HL-60 (cell line): ENCODE measurements around the gene SLC15A2.

Experiments used
- GABPA ChIP-seq: IDR thresholded peaks from 2 replicates; pipeline ENCODE4 v1.6.1; 2012; ENCODE audit warnings: low read depth
- POLR2AphosphoS5 ChIP-seq: IDR thresholded peaks from 2 replicates; pipeline ENCODE4 v1.6.1; 2012; ENCODE audit warnings: low read depth
- SPI1 ChIP-seq: IDR thresholded peaks from 2 replicates; pipeline ENCODE4 v1.6.1; 2012; ENCODE audit warnings: low read depth, mild to moderate bottlenecking, borderline replicate concordance
- TF ChIP-seq, protein P1 (sequence below): IDR thresholded peaks from one replicate; pipeline ENCODE4 v1.5.1; 2011; ENCODE audit warnings: low read length, control low read depth, inconsistent platforms; ENCODE audit not compliant: insufficient read depth
- TF ChIP-seq, protein P2 (sequence below): IDR thresholded peaks from 2 replicates; pipeline ENCODE4 v1.6.1; 2012; ENCODE audit warnings: low read depth; ENCODE audit not compliant: insufficient replicate concordance

DNA sequence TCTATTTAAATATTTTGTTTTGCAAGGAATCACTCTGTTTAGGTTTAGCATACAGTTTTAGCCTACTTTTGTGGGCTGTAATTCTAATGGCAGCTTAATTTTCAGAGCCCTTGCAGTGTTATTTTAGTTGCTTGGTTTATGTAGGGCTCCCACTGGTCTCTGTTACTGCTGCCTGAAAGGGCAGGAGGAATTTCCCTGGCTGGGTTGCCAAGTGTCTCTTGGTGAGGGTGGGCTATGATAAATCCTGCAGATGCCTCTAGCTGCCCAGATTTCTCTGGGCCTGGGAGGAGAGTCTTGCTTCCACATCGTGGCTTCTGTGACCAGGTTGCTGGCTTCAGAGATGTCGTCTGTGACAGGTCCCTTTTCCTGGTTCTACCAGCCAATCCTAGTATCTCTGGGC lies 91.6 kb downstream of the SLC15A2 start:
- TF ChIP-seq, protein P1, sequence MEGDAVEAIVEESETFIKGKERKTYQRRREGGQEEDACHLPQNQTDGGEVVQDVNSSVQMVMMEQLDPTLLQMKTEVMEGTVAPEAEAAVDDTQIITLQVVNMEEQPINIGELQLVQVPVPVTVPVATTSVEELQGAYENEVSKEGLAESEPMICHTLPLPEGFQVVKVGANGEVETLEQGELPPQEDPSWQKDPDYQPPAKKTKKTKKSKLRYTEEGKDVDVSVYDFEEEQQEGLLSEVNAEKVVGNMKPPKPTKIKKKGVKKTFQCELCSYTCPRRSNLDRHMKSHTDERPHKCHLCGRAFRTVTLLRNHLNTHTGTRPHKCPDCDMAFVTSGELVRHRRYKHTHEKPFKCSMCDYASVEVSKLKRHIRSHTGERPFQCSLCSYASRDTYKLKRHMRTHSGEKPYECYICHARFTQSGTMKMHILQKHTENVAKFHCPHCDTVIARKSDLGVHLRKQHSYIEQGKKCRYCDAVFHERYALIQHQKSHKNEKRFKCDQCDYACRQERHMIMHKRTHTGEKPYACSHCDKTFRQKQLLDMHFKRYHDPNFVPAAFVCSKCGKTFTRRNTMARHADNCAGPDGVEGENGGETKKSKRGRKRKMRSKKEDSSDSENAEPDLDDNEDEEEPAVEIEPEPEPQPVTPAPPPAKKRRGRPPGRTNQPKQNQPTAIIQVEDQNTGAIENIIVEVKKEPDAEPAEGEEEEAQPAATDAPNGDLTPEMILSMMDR: no peak
- TF ChIP-seq, protein P2, sequence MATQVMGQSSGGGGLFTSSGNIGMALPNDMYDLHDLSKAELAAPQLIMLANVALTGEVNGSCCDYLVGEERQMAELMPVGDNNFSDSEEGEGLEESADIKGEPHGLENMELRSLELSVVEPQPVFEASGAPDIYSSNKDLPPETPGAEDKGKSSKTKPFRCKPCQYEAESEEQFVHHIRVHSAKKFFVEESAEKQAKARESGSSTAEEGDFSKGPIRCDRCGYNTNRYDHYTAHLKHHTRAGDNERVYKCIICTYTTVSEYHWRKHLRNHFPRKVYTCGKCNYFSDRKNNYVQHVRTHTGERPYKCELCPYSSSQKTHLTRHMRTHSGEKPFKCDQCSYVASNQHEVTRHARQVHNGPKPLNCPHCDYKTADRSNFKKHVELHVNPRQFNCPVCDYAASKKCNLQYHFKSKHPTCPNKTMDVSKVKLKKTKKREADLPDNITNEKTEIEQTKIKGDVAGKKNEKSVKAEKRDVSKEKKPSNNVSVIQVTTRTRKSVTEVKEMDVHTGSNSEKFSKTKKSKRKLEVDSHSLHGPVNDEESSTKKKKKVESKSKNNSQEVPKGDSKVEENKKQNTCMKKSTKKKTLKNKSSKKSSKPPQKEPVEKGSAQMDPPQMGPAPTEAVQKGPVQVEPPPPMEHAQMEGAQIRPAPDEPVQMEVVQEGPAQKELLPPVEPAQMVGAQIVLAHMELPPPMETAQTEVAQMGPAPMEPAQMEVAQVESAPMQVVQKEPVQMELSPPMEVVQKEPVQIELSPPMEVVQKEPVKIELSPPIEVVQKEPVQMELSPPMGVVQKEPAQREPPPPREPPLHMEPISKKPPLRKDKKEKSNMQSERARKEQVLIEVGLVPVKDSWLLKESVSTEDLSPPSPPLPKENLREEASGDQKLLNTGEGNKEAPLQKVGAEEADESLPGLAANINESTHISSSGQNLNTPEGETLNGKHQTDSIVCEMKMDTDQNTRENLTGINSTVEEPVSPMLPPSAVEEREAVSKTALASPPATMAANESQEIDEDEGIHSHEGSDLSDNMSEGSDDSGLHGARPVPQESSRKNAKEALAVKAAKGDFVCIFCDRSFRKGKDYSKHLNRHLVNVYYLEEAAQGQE: no peak
- TF ChIP-seq GABPA (no peak), POLR2AphosphoS5 (no peak), SPI1 (no peak)
